Astrocyte of the hippocampus (primary cell): ENCODE measurements around the gene ATP11A.

ENCODE experiments used
- DNase-seq: peaks from one replicate; pipeline ENCODE4 v3.0.0; 2011; ENCODE audit warnings: low read depth, low spot score

Gene ATP11A

DNA sequence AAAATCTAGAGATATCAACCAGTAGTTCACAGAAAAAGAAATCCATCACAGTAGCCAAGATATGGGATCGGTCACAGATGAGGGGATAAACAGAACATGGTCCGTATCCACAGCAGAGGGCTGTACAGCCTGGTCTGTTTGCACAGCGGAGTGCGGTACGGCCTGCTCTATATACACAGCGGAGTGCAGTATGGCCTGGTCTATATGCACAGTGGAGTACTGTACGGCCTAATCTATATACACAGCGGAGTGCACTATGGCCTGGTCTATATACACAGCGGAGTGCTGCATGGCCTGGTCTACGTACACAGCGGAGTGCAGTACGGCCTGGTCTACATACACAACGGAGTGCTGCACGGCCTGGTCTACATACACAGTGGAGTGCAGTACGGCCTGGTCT lies 236.2 kb downstream of the ATP11A start:
- DNase-seq: no peak

DNA sequence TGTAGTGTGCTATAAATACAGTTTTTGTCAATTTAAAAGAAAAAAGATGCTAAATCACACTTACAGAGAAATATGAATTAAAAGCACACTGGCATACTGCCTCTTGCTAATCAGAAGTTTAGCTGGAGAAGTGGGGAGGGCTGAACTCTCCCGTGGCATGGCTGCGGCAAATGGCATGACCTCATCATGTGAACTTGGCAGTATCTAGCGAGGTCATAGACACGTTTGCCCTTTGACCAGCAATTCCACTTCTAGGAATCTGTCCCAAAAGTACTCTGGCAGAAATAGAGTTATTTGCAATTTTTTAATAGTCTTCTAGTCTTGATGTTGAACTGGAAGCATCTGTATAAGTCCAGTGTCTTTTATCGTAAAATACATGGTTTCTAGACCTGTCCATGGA lies 237.2 kb downstream of the ATP11A start:
- no peak for DNase-seq

DNA sequence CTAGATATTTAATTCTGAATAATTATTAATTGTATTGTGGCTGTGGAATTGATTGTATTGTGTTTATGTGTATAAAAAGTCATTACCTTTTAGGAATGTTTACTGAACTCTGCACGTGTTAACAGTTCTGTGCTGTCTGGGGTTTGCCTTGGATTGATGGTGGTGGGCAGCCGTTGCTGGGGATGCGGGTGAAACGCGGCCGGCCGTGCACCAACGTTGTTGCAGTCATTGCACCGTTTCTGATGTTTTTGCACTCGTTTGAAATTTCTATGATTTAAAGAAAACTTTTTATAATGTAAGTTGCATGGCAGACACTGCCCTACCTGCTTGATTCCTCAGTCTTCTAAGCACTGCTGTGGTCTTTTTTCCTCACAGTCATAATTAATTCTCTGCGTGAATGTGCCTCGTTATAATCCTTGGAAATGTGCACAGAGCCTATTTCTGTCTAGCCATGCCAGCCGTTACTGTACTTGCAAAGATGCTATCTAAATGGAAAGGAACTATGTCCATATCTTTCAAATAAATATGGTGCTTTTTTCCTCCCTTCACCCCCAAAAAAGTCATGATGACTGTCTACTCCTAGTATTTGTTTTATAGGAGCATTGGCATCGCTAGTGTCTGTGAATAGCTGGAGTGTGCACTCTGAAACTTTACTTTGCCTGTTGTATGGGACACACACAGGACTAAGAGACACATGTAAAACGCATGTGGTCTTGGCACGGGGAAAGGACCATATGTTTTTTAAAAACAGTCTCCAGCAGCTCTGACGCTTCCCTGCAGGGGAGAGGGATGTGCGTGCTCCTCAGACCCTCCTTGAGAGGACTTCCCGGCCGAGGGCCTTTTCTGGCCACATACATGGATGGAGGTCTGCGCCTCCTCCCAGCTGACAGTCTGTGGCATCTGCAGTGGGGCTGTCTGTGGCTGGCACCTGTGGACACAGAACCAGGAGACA lies 238.5 kb downstream of the ATP11A start:
- no peak for DNase-seq

DNA sequence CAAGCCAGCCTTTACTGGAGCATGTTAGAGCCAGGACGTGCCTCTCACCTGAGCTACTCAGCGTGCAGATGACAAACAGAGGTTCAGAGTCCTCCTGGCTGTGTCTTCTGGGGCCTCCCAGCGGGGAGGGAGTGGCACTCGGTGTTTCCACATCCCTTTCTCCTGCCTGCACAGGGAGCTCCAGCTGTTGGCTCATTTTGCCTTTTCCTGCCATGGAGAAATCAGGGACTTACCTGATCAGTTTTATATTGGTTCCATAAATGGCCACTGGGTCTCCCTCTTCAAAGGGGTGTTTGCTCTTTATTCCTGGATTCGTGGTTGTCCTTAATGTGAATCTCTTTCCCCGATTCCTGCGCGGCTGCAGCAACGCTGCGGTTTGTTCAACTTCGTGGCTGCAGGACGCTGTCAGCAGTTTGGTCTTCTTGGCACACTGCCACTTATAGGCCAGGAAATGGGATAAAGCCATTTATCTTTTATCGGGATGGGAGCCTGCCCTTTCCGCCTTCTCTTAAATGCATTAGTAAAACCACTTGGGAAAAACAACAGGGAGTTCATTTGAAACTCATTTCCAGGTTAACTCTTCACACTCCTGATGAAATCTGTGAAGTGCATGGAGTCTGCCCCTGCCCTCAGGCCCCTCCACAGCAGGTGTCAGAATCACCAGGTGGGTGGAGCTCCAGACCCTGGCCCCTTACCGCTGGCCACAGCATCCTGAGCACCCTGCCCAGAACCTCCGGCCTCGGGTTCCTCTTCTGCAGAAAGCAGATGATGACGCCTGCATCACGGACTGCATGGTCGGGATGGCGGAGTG lies 239.3 kb downstream of the ATP11A start:
- DNase-seq: peak; percentile 24

DNA sequence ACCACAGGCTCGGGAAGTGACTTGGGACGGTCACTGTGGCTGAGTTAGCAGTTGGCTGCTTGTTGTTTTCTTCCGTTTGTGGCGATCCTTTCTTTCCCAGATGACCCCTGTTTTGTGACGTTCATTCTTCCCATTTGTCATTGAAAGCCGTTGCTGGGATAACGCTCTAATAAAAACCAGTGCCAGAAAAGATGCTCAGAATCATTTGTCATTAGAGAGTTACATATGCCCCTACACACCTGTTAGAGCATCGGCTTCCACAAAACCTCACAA lies 239.9 kb downstream of the ATP11A start:
- DNase-seq: no peak

DNA sequence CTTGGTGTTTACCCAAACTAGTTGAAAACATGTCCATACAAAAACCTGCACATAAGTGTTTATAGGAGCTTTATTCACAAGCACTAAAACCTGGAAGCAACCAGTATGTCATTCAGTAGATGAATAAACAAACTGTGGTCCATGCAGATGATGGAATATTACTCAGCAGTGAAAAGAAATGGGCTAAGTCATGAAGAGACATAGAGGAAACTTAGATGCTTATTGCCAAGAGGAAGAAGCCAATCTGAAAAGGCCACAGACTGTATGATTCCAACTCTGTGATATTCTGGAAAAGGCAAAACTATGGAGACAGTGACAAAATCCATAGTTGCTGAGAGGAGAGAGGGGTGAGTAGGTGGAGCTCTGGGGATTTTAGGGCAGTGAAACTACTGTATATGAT lies 240.4 kb downstream of the ATP11A start:
- no peak for DNase-seq

DNA sequence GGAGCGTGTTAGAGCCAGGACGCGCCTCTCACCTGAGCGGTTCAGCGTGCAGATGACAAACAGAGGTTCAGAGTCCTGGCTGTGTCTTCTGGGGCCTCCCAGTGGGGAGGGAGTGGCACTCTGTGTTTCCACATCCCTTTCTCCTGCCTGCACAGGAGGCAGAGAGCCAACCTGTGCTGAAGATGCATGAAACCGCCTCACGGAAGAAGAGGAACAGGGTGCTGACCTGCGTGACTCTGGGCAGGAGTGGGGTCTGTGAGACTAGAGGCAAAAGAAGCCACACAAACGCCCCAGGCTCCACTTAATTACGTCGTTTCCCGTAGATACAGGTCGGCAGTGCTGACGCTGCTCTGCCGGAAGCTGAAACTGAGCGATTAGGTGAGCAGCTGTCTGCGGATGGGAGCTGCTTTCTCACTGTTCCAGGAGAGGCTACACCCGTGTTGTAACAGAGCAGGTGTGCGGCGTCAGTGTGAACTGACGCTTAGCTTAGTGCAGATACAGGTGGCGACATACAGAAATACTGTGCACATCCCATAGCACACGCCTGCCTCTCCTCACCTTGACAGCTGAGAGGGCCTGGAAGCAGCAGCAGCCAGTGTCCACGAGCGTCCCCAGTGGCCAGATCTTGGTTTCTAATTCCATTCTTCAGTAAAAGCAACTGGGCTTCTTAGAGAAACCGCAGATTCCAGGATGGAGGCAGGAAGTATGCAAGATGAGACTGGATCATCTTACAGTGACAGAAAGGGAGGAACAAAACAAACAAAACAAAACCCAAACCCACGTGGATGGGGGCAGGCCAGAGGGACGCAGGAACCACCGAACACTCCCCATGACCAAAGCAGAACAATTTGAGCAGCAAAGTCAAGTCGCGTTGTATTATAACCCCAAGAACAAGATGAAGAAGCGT lies 241.4 kb downstream of the ATP11A start:
- DNase-seq: peak; percentile 55

DNA sequence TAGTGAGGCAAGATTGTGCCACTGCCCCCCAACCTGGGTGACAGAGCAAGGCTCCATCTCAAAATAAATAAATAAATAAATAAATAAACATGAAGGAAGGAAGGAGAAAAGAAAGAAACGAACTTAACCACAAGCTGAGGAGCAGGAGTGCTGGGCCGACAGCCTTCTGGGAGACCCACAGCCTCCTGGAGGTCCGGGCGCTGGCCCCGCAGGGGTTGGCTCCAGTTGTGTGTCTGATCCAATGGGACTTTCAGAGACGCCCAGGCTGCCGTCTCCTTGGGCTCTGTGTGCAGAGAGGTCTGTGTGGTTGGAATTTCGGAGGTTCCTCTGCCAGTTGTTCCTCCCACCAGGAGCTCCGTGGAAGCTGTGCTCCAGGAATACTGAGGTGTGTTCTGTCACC lies 243.1 kb downstream of the ATP11A start:
- DNase-seq: no peak

DNA sequence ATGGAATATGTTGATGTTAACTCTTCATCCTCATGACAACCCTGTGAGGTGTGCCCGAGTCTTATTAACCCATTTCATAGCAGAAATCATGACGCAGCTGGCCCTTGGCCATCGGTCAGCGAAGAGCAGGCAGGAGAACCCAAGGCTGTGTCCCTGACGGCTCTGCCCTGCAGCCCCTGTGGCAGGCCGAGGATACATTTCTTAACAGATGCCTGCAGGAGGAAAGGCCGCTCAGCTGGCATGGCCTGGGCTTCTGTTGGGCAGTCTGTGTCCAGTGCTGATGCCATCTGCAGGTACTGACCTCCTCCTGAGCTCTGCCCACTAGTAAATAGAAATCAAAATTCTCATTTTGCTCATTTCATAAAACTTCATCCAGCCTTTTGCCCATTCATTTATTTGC lies 243.8 kb downstream of the ATP11A start:
- DNase-seq: no peak

DNA sequence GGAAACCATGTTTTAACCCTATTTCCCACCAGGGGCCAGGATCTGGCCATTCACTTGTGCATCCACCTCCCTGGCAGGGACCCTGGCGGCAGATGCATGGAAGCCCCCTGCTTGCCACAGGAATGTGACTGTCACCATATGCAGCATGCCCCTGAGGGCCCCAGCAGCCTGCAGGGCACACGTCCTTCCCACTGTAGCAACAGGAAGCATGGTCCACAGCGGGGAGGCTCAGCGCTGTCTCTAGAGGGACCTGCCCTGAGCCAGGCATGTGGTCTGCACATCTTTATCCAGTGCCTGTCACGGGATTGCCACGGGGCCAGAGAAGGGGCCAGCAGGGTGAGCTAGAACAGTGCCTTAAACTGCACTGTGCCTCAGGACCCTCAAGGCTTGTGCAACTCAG lies 244.2 kb downstream of the ATP11A start:
- DNase-seq: no peak
